ENCODE results near the gene SIX2. TPM values are rescaled to one million over a fixed set of nuclear protein-coding genes. Genes with fewer than 3 reads are reported as not detected.

Gene SIX2
- total RNA-seq, 1 donor from 2014 or later: 7.4 TPM

GRCh38 chr2:45024097-45024496 lies 14.8 kb upstream of the SIX2 start:
- TF ChIP-seq EZH2 (IDR thresholded peaks at IDR 0.05; ENCODE audit: insufficient read depth, low read length): no peak
- TF ChIP-seq CTCF (IDR thresholded peaks at IDR 0.05; ENCODE audit: insufficient read depth, low read depth, low read length): no peak
- Mint-ChIP-seq H3K9me3 (ENCODE audit: unreplicated experiment) (no peaks in the 10 kb centered on the region), H3K27me3 (ENCODE audit: low read depth, unreplicated experiment) (peaks cover 17% of the 10 kb centered on the region), H3K4me1 (ENCODE audit: low read depth, unreplicated experiment) (peaks cover 8% of the 10 kb centered on the region), H3K36me3 (ENCODE audit: low read depth, unreplicated experiment) (no peaks in the 10 kb centered on the region), H3K4me3 (ENCODE audit: unreplicated experiment) (no peak overlapping the region), H3K27ac (ENCODE audit: unreplicated experiment) (no peak overlapping the region)
- no peaks in the 10 kb centered on the region for H3K4me1 ChIP-seq (ENCODE audit: insufficient read depth, low read length)
- H3K27ac ChIP-seq (ENCODE audit: low read depth, low read length): no peak overlapping the region
- no peaks in the 10 kb centered on the region for H3K36me3 ChIP-seq (ENCODE audit: insufficient read depth, low read length)
- H3K4me2 ChIP-seq (ENCODE audit: low read length): no peak overlapping the region
- DNase-seq (ENCODE audit: low read depth) (no peak), FAIRE-seq (no peak)
- H3K4me3 ChIP-seq (ENCODE audit: insufficient read depth, low read depth, low read length): no peak overlapping the region
- H3K79me2 ChIP-seq (ENCODE audit: insufficient read depth, low read length): no peaks in the 10 kb centered on the region
- H4K20me1 ChIP-seq (ENCODE audit: insufficient read depth, low read length): no peaks in the 10 kb centered on the region
- H3K27me3 ChIP-seq (ENCODE audit: insufficient read depth, low read length): peaks cover 28% of the 10 kb centered on the region
- no peak overlapping the region for H3K9ac ChIP-seq (ENCODE audit: low read length)
- no peak overlapping the region for H2AFZ ChIP-seq (ENCODE audit: low read depth, low read length)
- H3K9me3 ChIP-seq (ENCODE audit: insufficient read depth, low read depth, low read length): no peaks in the 10 kb centered on the region

DNA sequence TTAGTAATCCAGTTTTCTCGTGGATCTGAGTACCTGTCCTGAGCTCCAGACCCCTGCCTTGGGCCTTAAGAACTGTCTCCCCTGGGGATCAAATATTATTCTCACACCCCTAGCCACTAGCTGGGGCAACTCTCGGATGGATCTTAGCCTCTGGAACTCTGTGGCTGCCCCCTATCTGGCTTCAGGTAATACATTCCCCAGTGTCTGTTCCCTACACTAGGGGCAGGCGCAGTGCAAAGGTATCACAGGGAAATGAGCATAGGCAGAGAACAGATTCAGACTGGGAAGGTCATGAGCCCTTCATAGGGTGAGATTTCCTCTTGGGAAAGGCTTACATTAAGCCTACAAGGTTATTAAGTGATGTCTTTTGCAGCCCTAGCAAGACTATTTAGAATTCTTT lies 11.2 kb upstream of the SIX2 start:
- Histone ChIP-seq H2AFZ (ENCODE audit: low read depth, low read length) (no peak overlapping the region), H3K4me1 (ENCODE audit: insufficient read depth, low read length) (no peaks in the 10 kb centered on the region), H3K4me2 (ENCODE audit: low read length) (no peak overlapping the region), H3K27ac (ENCODE audit: low read depth, low read length) (no peak overlapping the region), H4K20me1 (ENCODE audit: insufficient read depth, low read length) (no peaks in the 10 kb centered on the region), H3K36me3 (ENCODE audit: insufficient read depth, low read length) (no peaks in the 10 kb centered on the region), H3K9me3 (ENCODE audit: insufficient read depth, low read depth, low read length) (no peaks in the 10 kb centered on the region), H3K4me3 (ENCODE audit: insufficient read depth, low read depth, low read length) (no peak overlapping the region), H3K27me3 (ENCODE audit: insufficient read depth, low read length) (peaks cover 59% of the 10 kb centered on the region), H3K9ac (ENCODE audit: low read length) (no peak overlapping the region), H3K79me2 (ENCODE audit: insufficient read depth, low read length) (no peaks in the 10 kb centered on the region)
- Mint-ChIP-seq H3K4me1 (ENCODE audit: low read depth, unreplicated experiment) (peaks cover 3% of the 10 kb centered on the region), H3K27me3 (ENCODE audit: low read depth, unreplicated experiment) (peaks cover 39% of the 10 kb centered on the region), H3K27ac (ENCODE audit: unreplicated experiment) (no peak overlapping the region), H3K36me3 (ENCODE audit: low read depth, unreplicated experiment) (no peaks in the 10 kb centered on the region), H3K4me3 (ENCODE audit: unreplicated experiment) (no peak overlapping the region), H3K9me3 (ENCODE audit: unreplicated experiment) (no peaks in the 10 kb centered on the region)
- DNase-seq (ENCODE audit: low read depth) (no peak), FAIRE-seq (no peak)
- TF ChIP-seq EZH2 (IDR thresholded peaks at IDR 0.05; ENCODE audit: insufficient read depth, low read length): no peak
- no peak for TF ChIP-seq CTCF (IDR thresholded peaks at IDR 0.05; ENCODE audit: insufficient read depth, low read depth, low read length)

DNA sequence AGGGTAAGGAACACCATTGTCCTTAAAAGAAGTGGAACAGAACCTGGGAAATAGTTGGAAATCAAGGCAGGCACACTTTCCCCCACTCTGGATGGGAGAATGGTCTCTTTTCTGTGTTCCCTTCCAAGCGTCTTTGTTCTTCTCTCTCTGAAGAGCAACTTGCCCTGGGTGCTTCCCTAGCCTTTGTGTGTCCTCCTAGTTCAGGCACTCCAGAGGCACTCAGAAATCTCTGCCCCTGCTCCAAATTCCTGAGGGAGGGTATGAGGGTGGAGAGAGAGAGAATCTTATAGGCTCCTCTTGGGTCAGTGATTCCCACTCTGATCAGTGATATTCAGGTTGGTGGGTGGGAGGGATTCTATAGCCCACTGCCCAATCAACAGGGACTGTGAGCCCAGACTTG lies 8.8 kb upstream of the SIX2 start:
- H3K27me3 ChIP-seq (ENCODE audit: insufficient read depth, low read length): peaks cover 78% of the 10 kb centered on the region
- FAIRE-seq: no peak
- peaks cover 12% of the 10 kb centered on the region for H3K4me1 ChIP-seq (ENCODE audit: insufficient read depth, low read length)
- peaks cover 48% of the 10 kb centered on the region for H3K27me3 Mint-ChIP-seq (ENCODE audit: low read depth, unreplicated experiment)
- H3K9ac ChIP-seq (ENCODE audit: low read length): no peak overlapping the region
- DNase-seq (ENCODE audit: low read depth): no peak
- no peaks in the 10 kb centered on the region for H3K36me3 ChIP-seq (ENCODE audit: insufficient read depth, low read length)
- H3K9me3 ChIP-seq (ENCODE audit: insufficient read depth, low read depth, low read length): no peaks in the 10 kb centered on the region
- H3K4me2 ChIP-seq (ENCODE audit: low read length): no peak overlapping the region
- H3K79me2 ChIP-seq (ENCODE audit: insufficient read depth, low read length): no peaks in the 10 kb centered on the region
- H3K36me3 Mint-ChIP-seq (ENCODE audit: low read depth, unreplicated experiment): no peaks in the 10 kb centered on the region
- H4K20me1 ChIP-seq (ENCODE audit: insufficient read depth, low read length): no peaks in the 10 kb centered on the region
- TF ChIP-seq EZH2 (IDR thresholded peaks at IDR 0.05; ENCODE audit: insufficient read depth, low read length) (no peak), CTCF (IDR thresholded peaks at IDR 0.05; ENCODE audit: insufficient read depth, low read depth, low read length) (no peak)
- H3K4me3 ChIP-seq (ENCODE audit: insufficient read depth, low read depth, low read length): no peak overlapping the region
- H3K4me3 Mint-ChIP-seq (ENCODE audit: unreplicated experiment): no peak overlapping the region
- no peak overlapping the region for H3K27ac ChIP-seq (ENCODE audit: low read depth, low read length)
- no peaks in the 10 kb centered on the region for H3K4me1 Mint-ChIP-seq (ENCODE audit: low read depth, unreplicated experiment)
- no peak overlapping the region for H3K27ac Mint-ChIP-seq (ENCODE audit: unreplicated experiment)
- peaks cover 2% of the 10 kb centered on the region for H3K9me3 Mint-ChIP-seq (ENCODE audit: unreplicated experiment)
- H2AFZ ChIP-seq (ENCODE audit: low read depth, low read length): no peak overlapping the region
